HG02885 (cell line): ENCODE data around the gene SGMS1.
A peak's percentile ranks its signal among the peaks of the same experiment; 100 is the strongest.

Experiments used
- ATAC-seq: cut with Tn5 transposase; IDR thresholded peaks from one replicate; pipeline ENCODE4 v1.9.1; 2021; ENCODE audit warnings: mild to moderate bottlenecking; ENCODE audit not compliant: unreplicated experiment, poor library complexity

SGMS1 gene

DNA sequence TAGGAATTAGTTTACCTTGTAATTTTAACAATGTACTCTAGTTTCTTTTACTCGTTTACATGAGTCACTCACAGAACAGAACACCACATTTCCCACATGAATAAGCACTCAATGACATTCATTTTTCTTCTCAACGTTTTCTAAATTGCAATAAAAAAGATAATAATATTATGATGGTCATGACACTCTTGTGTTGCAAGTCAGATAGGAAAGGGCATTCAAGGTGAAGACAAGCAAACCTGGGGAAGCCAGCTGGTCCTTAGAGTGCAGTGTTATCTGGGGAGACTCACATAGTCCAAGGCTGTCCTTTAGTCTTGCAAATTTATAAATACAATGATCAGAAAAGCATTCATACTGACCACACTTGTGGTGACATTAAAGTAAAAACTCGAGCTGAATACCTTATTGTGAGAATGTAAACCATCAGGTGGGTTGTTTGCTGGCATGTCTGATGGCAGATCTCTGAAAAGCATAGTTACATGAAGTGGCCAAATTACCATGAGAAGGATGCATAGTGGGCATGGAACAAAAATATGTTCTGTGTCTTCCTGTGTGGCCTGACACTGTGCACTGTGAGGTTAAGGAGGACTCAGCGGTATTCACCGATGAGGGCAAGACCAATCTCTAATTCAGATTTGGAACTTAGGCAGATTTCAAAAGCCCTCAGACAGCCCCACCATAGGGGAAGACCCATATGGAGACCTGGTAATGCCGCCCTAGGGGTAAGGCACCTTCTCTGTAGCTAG, 213.5 kb downstream of the SGMS1 start:
- no peak for ATAC-seq

DNA sequence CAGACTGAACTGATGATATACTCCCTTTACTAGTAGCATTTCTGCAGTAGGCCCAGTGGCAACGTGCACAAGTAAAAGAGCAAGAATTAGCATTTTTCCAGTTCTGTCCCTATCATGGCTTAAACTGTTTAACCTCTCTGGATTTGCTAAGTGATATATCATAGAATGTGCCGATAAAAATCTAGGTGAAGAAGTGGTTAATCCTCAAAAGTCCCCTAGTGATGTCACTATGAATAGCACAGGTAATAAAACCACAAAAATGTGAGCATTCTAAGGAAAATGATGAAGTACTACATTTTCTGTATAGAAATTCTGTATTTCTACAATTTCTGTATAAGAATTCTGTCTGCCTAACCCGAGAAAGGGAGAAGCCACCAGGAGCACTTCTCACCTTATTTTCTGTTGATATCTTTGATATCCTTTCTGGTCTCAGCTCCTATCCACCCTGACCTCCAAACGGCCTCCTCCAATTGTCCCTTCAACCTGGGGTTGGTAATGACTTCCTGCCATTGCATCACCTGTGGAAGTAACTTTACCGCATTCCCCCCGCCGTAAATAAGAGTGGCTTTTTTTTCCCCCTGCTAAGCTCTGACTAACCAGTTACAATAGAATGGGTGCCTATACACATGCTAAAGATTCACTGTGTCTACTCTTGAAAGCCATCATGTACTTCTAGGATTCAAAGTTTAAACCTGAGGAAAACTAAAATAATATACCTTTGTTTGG, 216.5 kb downstream of the SGMS1 start:
- no peak for ATAC-seq

DNA sequence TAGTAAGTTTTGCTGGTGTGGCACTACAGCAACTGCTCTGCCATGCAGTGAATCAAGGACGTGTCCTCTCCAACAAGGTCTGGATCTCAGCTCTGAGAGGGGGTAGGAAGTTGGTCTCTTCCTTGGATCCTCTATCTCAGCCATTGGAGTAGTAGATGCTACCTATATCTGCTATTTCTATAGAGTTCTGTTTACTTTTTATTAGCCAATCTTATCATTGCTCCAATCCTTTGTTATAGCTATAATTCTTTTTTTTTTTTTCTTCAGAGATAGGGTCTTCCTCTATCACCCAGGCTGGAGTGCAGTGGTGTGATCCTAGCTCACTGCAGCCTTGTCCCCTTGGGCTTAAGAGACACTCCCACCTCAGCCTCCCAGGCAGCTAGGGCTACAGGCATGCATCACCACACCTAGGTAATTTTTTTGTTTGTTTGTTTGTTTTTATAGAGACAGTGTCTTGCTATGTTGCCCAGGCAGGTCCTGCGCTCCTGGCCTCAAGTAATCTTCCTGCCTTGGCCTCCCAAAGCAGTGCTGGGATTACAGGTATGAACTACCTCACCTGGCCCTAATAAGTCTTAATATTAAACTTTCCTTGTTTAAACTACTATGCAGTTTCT, 217.2 kb downstream of the SGMS1 start:
- ATAC-seq, result no peak

DNA sequence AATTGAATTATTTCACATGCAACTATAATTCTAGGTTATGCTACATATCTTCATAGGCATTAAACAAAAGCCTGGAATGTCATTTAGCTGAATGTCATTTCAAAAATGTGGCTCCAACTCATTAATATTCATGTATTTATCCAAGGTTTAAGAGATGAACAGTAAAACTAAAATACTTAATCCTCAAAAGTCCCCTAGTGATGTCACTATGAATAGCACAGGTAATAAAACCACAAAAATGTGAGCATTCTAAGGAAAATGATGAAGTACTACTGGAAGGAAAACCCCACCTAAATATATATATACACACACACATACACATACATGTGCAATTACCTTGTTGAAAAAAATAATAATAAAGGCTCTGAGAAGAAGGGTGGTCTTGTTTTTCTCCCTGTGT, 218.0 kb downstream of the SGMS1 start:
- no peak for ATAC-seq

DNA sequence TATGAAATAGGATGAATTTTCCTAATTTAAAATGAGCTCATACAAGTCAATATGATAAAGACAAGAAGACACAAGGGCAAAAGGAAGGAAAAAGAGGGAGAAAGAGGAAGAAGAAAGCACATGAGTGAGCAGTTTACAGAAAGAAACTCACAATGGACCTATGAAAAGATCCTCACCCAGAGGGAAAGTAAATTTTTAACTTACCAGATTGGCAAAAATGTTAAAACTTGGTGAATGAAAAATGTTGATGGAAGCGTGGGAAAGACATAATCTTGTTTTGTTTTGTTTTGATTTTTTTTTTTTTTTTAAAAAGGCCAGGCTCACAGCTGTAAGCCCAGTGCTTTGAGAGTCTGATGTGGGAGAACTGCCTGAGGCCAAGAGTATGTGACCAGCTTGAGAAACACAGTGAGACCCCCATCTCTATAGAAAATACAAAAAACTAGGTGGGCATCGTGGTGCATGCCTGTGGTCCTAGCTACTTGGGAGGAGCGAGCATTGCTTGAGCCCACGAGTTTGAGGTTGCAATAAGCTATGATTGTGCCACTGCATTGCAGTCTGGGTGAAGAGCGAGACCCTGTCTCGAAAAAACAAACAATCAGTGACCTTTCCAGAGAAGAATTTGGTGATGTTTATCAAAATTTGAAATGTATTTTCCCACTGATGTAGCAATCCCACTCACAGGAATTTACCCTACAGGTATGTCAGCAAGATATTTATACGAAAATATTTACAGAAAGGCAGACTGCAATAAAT, 219.6 kb downstream of the SGMS1 start:
- ATAC-seq, result no peak

DNA sequence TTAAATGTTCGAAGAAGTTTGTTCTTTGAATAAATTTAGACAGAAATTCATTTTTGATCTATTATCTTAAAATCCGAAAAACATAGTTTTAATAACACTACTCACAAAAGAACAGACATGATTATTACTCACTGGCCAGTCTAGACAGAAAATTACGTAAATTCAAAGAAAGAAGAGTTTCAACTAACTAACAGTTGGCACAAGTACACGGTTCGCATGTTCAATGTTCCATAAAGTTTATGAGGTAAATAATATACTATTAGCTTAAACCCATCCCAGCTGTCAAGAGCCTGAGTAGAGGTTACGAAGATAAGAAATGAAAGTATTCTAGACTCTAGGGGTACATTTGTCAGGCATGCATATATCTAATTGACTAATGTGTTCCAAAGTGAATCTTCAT, 220.7 kb downstream of the SGMS1 start:
- no peak for ATAC-seq

DNA sequence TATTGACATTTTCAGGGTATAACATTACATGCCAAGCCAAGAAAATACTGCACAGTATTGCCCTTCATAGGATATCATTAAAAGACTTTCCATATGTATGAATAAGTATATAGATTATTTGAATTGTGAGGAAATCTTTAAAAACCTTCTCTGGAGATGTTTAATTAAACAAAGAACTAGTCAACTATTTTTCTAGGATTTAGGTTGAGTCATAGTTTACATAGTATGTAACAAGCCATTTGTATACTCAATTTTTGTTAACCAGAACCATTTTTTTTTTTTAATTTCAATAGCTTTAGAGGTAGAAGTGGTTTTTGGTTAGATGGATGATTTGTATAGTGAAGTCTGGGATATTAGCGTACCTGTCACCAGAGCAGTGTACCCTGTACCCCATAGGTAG, 221.3 kb downstream of the SGMS1 start:
- ATAC-seq, result no peak

DNA sequence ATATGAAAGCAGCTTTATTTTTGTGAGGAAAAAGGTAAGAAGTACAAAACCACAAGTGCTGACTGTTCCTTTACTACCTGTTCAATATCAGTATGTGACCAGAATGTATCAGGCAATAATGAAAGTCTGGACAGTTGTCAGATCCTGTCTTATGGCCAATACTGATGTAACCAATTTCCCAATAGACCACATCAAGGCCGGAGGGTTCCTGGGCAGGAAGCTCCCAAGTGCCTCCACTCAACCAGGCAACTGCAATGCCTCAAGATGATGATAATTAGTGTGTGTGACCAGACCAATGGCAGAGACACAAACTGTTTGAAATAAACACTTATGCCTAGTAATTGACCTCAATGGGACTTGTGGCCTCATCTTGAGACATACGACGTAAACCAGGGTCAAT, 223.1 kb downstream of the SGMS1 start:
- no peak for ATAC-seq

DNA sequence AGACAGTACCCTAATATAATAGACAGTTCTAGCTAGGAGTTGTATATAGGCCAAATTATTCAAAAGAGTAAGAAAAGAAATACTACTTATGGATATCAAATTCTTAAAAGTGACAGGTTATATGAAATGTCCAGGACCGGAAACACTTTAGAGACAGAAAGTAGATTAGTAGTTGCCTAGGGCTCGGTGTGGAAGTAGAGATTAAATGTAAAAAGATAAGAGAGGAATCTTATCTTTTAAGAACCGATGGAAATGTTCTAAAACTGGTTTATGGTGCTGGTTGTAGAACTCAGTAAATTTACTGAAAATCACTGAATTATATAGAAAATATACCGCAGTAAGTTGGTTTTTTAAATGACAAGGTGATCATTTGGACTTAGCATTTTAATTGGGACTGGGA, 224.9 kb downstream of the SGMS1 start:
- no peak for ATAC-seq

DNA sequence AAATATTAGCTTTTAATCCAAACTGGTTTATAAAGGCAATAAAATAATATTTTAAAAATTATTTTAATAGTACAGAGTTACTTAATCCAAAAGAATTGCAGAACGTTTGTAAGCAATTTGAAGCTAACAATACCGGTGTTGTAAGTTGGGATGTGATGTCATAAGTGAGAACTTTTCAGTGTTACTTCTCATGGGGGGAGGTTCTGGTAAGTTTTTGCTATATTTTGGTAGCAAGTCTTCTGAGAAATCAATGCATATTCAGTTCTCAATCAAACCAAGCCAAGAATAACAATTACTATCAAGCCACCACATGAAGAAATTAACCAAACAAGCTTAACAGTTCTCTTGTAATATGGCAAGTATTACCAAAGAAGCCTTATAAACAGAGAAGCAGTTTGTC, 225.4 kb downstream of the SGMS1 start:
- no peak for ATAC-seq

DNA sequence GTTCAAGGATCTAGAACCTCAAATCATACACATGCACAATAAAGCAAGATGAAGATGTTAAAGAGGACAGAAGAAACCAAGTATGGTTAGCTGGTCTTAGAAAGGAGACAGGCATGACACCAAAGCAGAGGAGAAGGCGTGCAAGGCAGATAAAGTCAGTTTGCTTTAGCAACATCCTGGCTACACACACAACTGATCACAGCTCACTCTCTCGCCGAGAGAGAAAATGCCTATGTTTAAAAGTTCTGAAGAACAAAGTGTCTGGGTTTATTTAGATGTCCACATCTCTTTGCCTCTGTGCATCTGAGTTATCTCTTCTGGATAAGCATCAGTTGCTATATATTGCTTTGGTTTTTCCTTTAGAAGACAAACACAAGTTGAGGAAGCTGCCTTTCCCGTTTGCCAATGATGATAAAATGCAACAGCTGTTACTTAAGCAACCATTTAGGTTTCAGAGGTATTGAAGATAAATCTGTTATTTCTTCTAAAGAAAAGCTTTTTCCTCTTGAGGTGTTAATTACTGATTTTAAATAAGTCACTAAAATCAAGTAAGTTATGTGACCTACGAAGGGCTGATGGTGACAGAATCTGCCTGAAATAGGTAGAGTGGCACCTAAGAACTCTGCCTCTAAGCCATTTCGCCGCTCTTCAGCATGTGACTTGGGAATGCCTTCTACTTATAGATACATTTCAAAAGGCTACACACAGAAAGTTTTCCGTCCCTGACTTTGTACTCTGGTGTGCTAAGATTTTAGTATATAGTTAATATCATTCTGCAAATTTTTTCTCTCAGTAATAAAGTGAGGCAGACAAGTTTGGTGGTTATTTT, 226.2 kb downstream of the SGMS1 start:
- peak; percentile 59 for ATAC-seq

DNA sequence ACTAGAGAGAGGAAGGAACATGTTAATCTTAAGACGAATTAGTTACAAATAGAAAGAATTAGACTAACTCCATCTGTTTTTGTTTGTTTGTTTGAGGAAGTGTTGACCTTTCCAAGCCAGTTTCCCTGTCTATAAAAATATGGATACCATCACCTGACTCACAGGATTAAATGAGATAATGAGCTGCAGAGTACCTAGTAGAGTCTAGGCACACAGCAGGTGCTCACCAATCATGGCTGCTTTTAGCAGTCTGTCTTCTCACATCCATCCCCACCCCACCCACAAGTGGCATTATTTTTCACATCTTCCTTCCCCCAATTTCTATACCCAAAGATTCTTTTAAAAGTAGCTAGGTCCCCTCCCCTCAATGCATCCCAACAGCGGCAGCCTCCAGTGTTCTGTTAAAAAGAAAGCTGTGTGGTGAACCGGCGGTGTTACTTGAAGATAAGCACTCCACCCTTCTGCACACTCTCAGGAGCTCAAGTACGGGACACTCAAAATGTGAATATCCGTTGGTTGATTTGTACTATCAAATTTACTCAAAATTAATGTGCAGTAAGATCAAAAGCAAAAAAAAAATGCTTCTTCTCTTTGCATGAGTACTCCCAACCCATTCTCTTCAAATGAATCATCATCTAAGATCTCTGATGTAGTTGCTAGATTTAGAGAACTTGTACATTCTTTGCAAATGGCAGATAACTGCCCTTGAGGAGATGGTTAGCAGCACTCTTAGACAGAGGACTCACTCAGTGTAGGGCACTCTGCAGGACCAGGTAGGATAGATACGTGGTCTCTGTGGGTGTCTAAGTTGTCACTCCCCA, 227.1 kb downstream of the SGMS1 start:
- peak; percentile 91 for ATAC-seq

DNA sequence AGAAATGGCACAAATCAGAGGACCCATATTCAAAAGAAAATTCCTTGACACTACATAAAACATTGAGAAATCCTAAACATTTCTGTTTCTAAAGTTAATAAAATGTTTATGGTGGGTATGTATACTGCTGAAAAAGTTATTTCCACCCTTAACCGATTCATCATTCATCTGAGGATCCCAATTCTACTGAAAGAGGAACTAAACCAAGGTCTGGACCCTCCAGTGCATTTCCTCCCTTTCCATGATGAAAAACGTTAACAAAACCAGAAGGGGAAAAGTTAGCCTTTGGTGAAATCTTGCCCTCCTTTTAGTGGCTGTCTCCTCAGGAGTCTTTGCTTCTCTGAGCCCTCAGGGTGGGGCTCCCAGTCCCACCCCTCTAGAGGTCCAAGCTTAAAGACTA, 227.9 kb downstream of the SGMS1 start:
- no peak for ATAC-seq

DNA sequence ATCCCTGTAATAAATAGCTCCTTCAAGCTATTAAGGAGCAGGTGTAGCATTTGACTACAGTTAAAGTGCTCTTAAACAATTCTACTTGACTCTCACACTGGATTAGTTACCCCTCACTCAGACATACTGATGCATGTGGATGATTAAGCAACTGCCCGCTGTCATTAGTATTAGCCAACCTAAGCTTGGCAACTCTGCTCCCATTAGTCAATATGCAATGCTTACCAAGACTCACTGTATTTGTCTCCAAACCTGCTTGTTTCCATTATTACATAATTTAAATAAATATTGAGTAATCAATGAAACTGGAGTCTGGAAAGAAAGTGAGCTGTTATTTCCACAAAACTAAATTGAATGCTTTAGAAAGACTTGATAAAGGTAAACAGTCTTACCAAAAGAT, 228.5 kb downstream of the SGMS1 start:
- no peak for ATAC-seq

DNA sequence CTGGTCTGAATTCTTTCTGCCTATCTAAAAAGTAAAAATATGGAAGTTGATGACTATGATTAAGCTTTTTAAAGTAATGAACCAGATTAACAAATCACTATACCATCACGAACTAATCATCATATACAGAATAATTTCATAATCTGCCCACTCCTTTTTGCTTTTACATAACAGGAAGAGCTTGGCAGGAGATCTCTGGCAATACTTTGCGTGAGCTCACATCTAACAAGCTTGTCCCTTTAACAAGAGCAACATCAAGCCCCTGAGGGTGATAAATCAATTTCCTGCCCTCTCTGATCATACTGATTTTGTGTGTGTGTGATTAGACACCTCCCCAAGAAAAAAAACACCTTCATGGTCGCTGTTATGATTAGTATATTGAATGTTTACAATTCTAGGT, 228.9 kb downstream of the SGMS1 start:
- ATAC-seq, result no peak

DNA sequence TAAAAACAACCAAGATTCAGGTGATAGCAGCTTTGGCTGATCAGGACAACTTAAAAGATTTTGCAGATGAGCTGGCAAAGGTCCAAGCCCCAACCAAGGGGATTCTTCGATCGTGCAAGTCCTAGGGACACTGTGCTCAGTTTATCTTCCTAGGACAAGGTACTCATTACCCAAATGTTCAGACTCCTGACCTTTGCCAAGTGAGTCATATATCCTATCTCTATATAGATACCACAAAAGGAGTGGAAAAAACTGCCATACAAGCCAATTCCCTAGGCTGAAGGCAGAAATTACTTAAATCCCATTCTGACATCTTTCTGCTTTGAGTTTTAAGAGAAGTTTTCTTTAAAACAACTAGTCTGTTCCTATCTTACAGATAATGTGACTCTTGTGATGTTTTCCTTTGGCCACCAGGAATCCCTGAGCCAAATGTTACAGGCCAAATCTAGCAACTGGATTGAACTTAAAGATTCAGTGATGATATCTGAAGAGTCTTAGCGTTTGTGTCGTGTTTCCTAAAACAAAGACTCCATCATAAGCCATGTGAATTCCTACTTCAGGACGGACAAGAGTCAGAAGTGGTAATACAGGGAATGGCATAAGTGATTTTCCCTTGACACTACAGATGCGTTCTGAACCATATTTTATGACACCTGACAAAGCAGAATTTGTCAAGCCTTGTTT, 229.8 kb downstream of the SGMS1 start:
- no peak for ATAC-seq

DNA sequence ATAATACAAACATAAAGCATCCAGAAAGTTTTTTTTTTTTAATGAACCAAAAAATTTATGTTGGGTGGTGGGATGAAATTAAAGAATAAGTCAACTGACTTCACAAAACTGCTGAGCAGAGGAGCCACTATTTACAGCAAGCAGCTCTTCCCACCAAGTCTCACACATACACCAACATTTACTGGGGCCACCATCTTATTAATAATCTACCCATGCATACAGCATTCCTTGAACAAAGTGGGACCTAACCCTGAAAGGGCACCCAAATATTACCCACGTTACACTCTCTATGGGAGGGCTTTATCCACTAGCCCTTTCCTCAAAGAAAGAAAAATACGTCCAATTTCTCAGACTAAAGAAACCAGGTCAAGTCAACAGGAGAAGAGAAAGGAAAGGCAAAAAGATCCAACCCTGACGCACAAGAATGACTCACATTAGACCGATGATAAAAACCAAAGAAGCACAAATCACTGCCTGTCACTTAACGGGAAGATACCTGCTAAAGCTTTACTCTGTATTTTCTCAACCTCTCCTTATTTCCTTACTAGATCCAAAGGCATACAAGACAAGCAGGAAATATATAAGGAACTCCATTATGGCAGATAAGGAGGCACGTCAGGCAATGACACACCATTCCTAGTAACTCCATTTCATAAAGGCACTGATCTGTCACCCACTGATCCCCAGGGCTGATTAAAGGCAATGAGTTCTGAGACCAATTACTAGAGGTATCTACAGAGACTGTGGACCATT, 230.6 kb downstream of the SGMS1 start:
- ATAC-seq, result no peak

DNA sequence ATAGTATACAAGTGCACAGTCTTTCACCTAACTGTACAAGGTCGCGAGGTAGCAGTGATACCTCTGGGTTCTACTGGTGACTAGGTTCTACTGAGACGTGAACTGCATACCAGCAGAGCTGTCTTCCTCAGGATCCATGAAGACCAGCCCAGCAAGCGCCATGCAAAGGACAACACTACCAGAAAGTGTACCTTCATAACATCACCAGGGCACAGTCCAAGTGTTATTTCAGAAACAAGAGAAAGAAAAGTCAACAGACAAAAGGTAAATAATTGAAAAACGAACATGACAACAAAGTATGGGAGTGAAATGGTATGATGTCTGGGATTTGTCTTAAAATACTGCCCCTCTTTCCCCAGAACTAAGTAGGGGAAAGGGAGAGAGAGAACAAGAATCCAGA, 231.3 kb downstream of the SGMS1 start:
- ATAC-seq, result no peak
